GM19240 (cell line): ENCODE results near the gene CELF4.

Source experiments
- DNase-seq: peaks from one replicate; pipeline ENCODE4 v3.0.0; 2011; ENCODE audit warnings: low spot score; ENCODE audit not compliant: insufficient read length

CELF4 gene

GRCh38 chr18:37447962-37448888 is 117.4 kb downstream of the CELF4 start:
- DNase-seq = no peak

- no peak for DNase-seq
Measured at GRCh38 chr18:37445836-37446235, 119.8 kb downstream of the CELF4 start.

- DNase-seq = no peak
Measured at GRCh38 chr18:37445368-37445767, 120.2 kb downstream of the CELF4 start.

- DNase-seq = no peak
Measured at GRCh38 chr18:37443325-37444055, 122.1 kb downstream of the CELF4 start.

- DNase-seq = no peak
Measured at GRCh38 chr18:37442477-37442876, 123.1 kb downstream of the CELF4 start.

- DNase-seq = no peak
Measured at GRCh38 chr18:37441821-37442220, 123.8 kb downstream of the CELF4 start.

GRCh38 chr18:37440206-37440605 is 125.4 kb downstream of the CELF4 start:
- no peak for DNase-seq

- DNase-seq = no peak
Measured at GRCh38 chr18:37438417-37439180, 127.0 kb downstream of the CELF4 start.

GRCh38 chr18:37435996-37436395 is 129.6 kb downstream of the CELF4 start:
- no peak for DNase-seq

GRCh38 chr18:37435150-37435867 is 130.3 kb downstream of the CELF4 start:
- no peak for DNase-seq

- DNase-seq = no peak
Measured at GRCh38 chr18:37434161-37434860, 131.3 kb downstream of the CELF4 start.

GRCh38 chr18:37432436-37433195 is 133.0 kb downstream of the CELF4 start:
- no peak for DNase-seq

GRCh38 chr18:37430357-37431076 is 135.1 kb downstream of the CELF4 start:
- DNase-seq = no peak

GRCh38 chr18:37429791-37430190 is 135.8 kb downstream of the CELF4 start:
- DNase-seq = no peak

- DNase-seq = no peak
Measured at GRCh38 chr18:37428288-37428974, 137.2 kb downstream of the CELF4 start.

- DNase-seq = no peak
Measured at GRCh38 chr18:37426586-37426985, 139.0 kb downstream of the CELF4 start.

GRCh38 chr18:37425222-37425621 is 140.4 kb downstream of the CELF4 start:
- DNase-seq = no peak

GRCh38 chr18:37424507-37424906 is 141.1 kb downstream of the CELF4 start:
- DNase-seq = no peak
